GM18511 (cell line): Measurements from ENCODE around the gene INPP5D.
"Not testable (repeated sequence)": the region's sequence is repeated elsewhere in the genome, so short reads cannot be mapped to it uniquely, and the experiment has no call there.

Experiments
- ATAC-seq: cut with Tn5 transposase; IDR thresholded peaks from one replicate; pipeline ENCODE4 v1.9.1; 2021; ENCODE audit warnings: mild to moderate bottlenecking, moderate library complexity; ENCODE audit not compliant: unreplicated experiment

Gene INPP5D

GRCh38 chr2:233164967-233165366 lies 104.8 kb downstream of the INPP5D start:
- ATAC-seq, result no peak

GRCh38 chr2:233165543-233165894 lies 105.4 kb downstream of the INPP5D start:
- no peak for ATAC-seq

- no peak for ATAC-seq
These were observed 105.9 kb downstream of the INPP5D start for GRCh38 chr2:233165895-233166661.

- ATAC-seq, result no peak
These were observed 108.3 kb downstream of the INPP5D start for GRCh38 chr2:233168445-233168844.

- no peak for ATAC-seq
These were observed 108.8 kb downstream of the INPP5D start for GRCh38 chr2:233168919-233169318.

- ATAC-seq, result no peak
These were observed 111.2 kb downstream of the INPP5D start for GRCh38 chr2:233171344-233171743.

GRCh38 chr2:233173115-233173514 lies 113.0 kb downstream of the INPP5D start:
- ATAC-seq, result no peak

GRCh38 chr2:233174137-233174536 lies 114.0 kb downstream of the INPP5D start:
- no peak for ATAC-seq

- no peak for ATAC-seq
These were observed 119.1 kb downstream of the INPP5D start for GRCh38 chr2:233178994-233179847.

- ATAC-seq, result no peak
These were observed 119.8 kb downstream of the INPP5D start for GRCh38 chr2:233179848-233180366.

GRCh38 chr2:233183869-233184418 lies 123.8 kb downstream of the INPP5D start:
- ATAC-seq, result no peak

- ATAC-seq, result no peak
These were observed 124.5 kb downstream of the INPP5D start for GRCh38 chr2:233184669-233185068.

GRCh38 chr2:233185330-233185729 lies 125.2 kb downstream of the INPP5D start:
- no peak for ATAC-seq

- ATAC-seq, result peak; percentile 65
These were observed 125.8 kb downstream of the INPP5D start for GRCh38 chr2:233185963-233186362.

GRCh38 chr2:233186851-233187250 lies 126.7 kb downstream of the INPP5D start:
- no peak for ATAC-seq

GRCh38 chr2:233189025-233189424 lies 128.9 kb downstream of the INPP5D start:
- ATAC-seq, result no peak

GRCh38 chr2:233191016-233191415 lies 130.9 kb downstream of the INPP5D start:
- ATAC-seq, result not testable (repeated sequence)

- no peak for ATAC-seq
These were observed 133.6 kb downstream of the INPP5D start for GRCh38 chr2:233193738-233194137.

- no peak for ATAC-seq
These were observed 134.9 kb downstream of the INPP5D start for GRCh38 chr2:233195027-233195426.

- no peak for ATAC-seq
These were observed 136.9 kb downstream of the INPP5D start for GRCh38 chr2:233197022-233197421.

GRCh38 chr2:233198026-233198425 lies 137.9 kb downstream of the INPP5D start:
- ATAC-seq, result no peak

GRCh38 chr2:233199870-233200269 lies 139.7 kb downstream of the INPP5D start:
- no peak for ATAC-seq
